Panc1 (cell line): Measurements from ENCODE around the gene FOXP4. TPM values are rescaled to one million over a fixed set of nuclear protein-coding genes. Genes with fewer than 3 reads are reported as not detected.

Experiments
- ATAC-seq: fragments of 200-7000 bp; cut with Tn5 transposase; 2 replicates; pipeline ENCODE4 v1.9.1; 2020; ENCODE audit warnings: mild to moderate bottlenecking, moderate library complexity
- BruUV-seq: library from RNA; stranded (reverse); fragments of 400-500 nt; replicated peaks from 2 replicates; lab custom pipeline; 2021; lab: Mats Ljungman, UMichigan
- CTCF ChIA-PET: fragments of 300-600 bp; sonication (Branson Sonifier 250); formaldehyde crosslinking; loops from one replicate; lab custom pipeline; 2022; ENCODE audit warnings: antibody characterized with exemption; lab: Charles Lee
- POLR2A ChIA-PET: fragments of 300-600 bp; sonication (Branson Sonifier 250); formaldehyde crosslinking; loops from one replicate; lab custom pipeline; 2022; ENCODE audit warnings: antibody characterized with exemption; lab: Charles Lee
- DNase-seq: peaks from one replicate; pipeline ENCODE4 v3.0.0-alpha.2; 2010; ENCODE audit warnings: low read depth, low spot score
- H3K27ac ChIP-seq: 2 replicates; pipeline ENCODE4 v1.5.1; 2011; ENCODE audit warnings: mild to moderate bottlenecking, low read length, inconsistent platforms
- H3K27me3 ChIP-seq: fragments of 200-500 bp; sonication (Bioruptor generic); 2 replicates; pipeline ENCODE4 v1.6.0; 2014; ENCODE audit warnings: low read length, inconsistent platforms; ENCODE audit not compliant: control insufficient read depth, insufficient read depth
- H3K36me3 ChIP-seq: fragments of 200-500 bp; sonication (Bioruptor generic); 2 replicates; pipeline ENCODE4 v1.5.1; 2014; ENCODE audit warnings: inconsistent platforms, mild to moderate bottlenecking, low read length, moderate library complexity; ENCODE audit not compliant: control insufficient read depth, insufficient read depth
- H3K4me1 ChIP-seq: 2 replicates; pipeline ENCODE4 v1.5.1; 2011; ENCODE audit warnings: inconsistent platforms, mild to moderate bottlenecking, low read length, moderate library complexity; ENCODE audit not compliant: control insufficient read depth, insufficient read depth
- H3K4me3 ChIP-seq, 2 experiments: 2 replicates each; pipeline ENCODE4 v1.5.1; 2011 to 2012; ENCODE audit warnings: low read depth in 2 of 2, low read length in 2 of 2, mild to moderate bottlenecking in 2 of 2, inconsistent platforms in 1 of 2, moderate library complexity in 1 of 2
- H3K9me3 ChIP-seq: fragments of 200-500 bp; sonication (Bioruptor generic); 2 replicates; pipeline ENCODE4 v1.5.1; 2014; ENCODE audit warnings: low read depth, mild to moderate bottlenecking, inconsistent platforms, low read length, moderate library complexity; ENCODE audit not compliant: control insufficient read depth, insufficient read depth
- CTCF ChIP-seq: fragments of 450-650 bp; IDR thresholded peaks from 2 replicates; pipeline ENCODE4 v1.5.1; 2017; ENCODE audit warnings: mild to moderate bottlenecking
- POLR2AphosphoS5 ChIP-seq: IDR thresholded peaks from 2 replicates; pipeline ENCODE4 v1.6.1; 2012; ENCODE audit warnings: mild to moderate bottlenecking, low read depth, low read length, moderate library complexity
- REST ChIP-seq, 2 experiments: IDR thresholded peaks; 2 replicates each; pipeline ENCODE4 v1.6.1; 2011 to 2012; ENCODE audit warnings: low read depth in 2 of 2, control low read depth in 1 of 2, low read length in 1 of 2, mild to moderate bottlenecking in 1 of 2, moderate library complexity in 1 of 2; ENCODE audit not compliant: insufficient read depth in 1 of 2
- SIN3A ChIP-seq: IDR thresholded peaks from 2 replicates; pipeline ENCODE4 v1.6.1; 2012; ENCODE audit warnings: low read depth, mild to moderate bottlenecking, low read length, moderate library complexity, borderline replicate concordance; ENCODE audit not compliant: insufficient read depth
- TCF7L2 ChIP-seq: IDR thresholded peaks from 2 replicates; pipeline ENCODE4 v1.6.1; 2011; ENCODE audit warnings: mild to moderate bottlenecking, low read depth, low read length, inconsistent platforms
- in situ Hi-C: cut with HindIII; loops from 2 replicates; pipeline ENCODE4 v1.10.0; 2016; ENCODE audit warnings: low sequenced_read_pairs, low pct_unique_long_range_greater_than_20kb
- intact Hi-C: fragments of 100-400 bp; cut with micrococcal nuclease; formaldehyde crosslinking; loops from one replicate; pipeline ENCODE4 v1.10.0; 2022; ENCODE audit not compliant: unreplicated experiment
- total RNA-seq: library from RNA; stranded (reverse); gene quantifications from one replicate; pipeline ENCODE4 v1.2.1, GENCODE V29; 2021; ENCODE audit not compliant: unreplicated experiment

FOXP4 gene
- total RNA-seq, 1 experiment from 2014 or later: 30.4 TPM

GRCh38 chr6:41594326-41594725 is 48.1 kb downstream of the FOXP4 start:
- no peaks in the 10 kb centered on the region for H3K27me3 ChIP-seq
- no peak for TF ChIP-seq REST (IDR thresholded peaks at IDR 0.05; ENCODE audit: insufficient read depth in 1 of 2, low read depth in 2 of 2, low read length in 1 of 2)
- no peak for TF ChIP-seq POLR2AphosphoS5
- TF ChIP-seq SIN3A: no peak
- no peak for TF ChIP-seq TCF7L2
- TF ChIP-seq CTCF: no peak
- H3K4me3 ChIP-seq: no peak overlapping the region
- DNase-seq: no peak
- ChIA-PET POLR2A (interaction anchor here (0.7 kb wide), 1 partner anchor 74 kb away, joined by 3 read pairs; no protein-coding TSS in a partner anchor), CTCF (no interaction called here)
- no peaks in the 10 kb centered on the region for H3K36me3 ChIP-seq
- no peaks in the 10 kb centered on the region for H3K9me3 ChIP-seq
- H3K4me1 ChIP-seq: no peaks in the 10 kb centered on the region
- in situ Hi-C loops (no loop called here), intact Hi-C loops (no loop called here)
- no peak overlapping the region for H3K27ac ChIP-seq
- no peak for ATAC-seq
- no TSS peak for BruUV-seq

- intact Hi-C loops (no loop called here), in situ Hi-C loops (no loop called here)
- Histone ChIP-seq H3K36me3 (no peaks in the 10 kb centered on the region), H3K27me3 (no peaks in the 10 kb centered on the region), H3K9me3 (no peaks in the 10 kb centered on the region), H3K4me3 (no peak overlapping the region), H3K27ac (no peak overlapping the region), H3K4me1 (no peaks in the 10 kb centered on the region)
- ChIA-PET CTCF (no interaction called here), POLR2A (no interaction called here)
- DNase-seq (no peak), ATAC-seq (no peak)
- no TSS peak for BruUV-seq
- TF ChIP-seq SIN3A (no peak), TCF7L2 (no peak), CTCF (no peak)
Measured at GRCh38 chr6:41594766-41595165, 48.6 kb downstream of the FOXP4 start.

- H3K36me3 ChIP-seq: no peaks in the 10 kb centered on the region
- no peaks in the 10 kb centered on the region for H3K9me3 ChIP-seq
- H3K4me3 ChIP-seq: no peak overlapping the region
- H3K4me1 ChIP-seq: no peaks in the 10 kb centered on the region
- no peak for TF ChIP-seq SIN3A
- TF ChIP-seq REST (IDR thresholded peaks at IDR 0.05; ENCODE audit: insufficient read depth in 1 of 2, low read depth in 2 of 2, low read length in 1 of 2): no peak
- no peak for TF ChIP-seq TCF7L2
- no peak for TF ChIP-seq POLR2AphosphoS5
- TF ChIP-seq CTCF: no peak
- no peak for ATAC-seq
- in situ Hi-C loops: no loop called here
- ChIA-PET POLR2A (no interaction called here), CTCF (no interaction called here)
- no peaks in the 10 kb centered on the region for H3K27me3 ChIP-seq
- intact Hi-C loops: no loop called here
- BruUV-seq: no TSS peak
- no peak for DNase-seq
- no peak overlapping the region for H3K27ac ChIP-seq
Measured at GRCh38 chr6:41595166-41595565, 49.0 kb downstream of the FOXP4 start.
